Neural cell (in vitro differentiated cells): ENCODE results near the gene ALG5. TPM values are rescaled to one million over a fixed set of nuclear protein-coding genes. Genes with fewer than 3 reads are reported as not detected.

ENCODE experiments used
- H2AFZ ChIP-seq: fragments of 200-600, 300-800 bp; sonication (generic), shearing (Covaris generic); 2 replicates; pipeline ENCODE4 v1.6.0; 2014; ENCODE audit warnings: low read depth, mild to moderate bottlenecking, antibody characterized with exemption, low read length, moderate library complexity
- H3F3A ChIP-seq: fragments of 200-600 bp; shearing (Covaris generic); 2 replicates; pipeline ENCODE4 v1.6.1; 2016; ENCODE audit warnings: mild to moderate bottlenecking, moderate library complexity, mixed read lengths, antibody characterized with exemption, low read length; ENCODE audit not compliant: insufficient read depth, poor library complexity, severe bottlenecking
- H3K27ac ChIP-seq: fragments of 200-600, 300-800 bp; sonication (generic), shearing (Covaris generic); 2 replicates; pipeline ENCODE4 v1.5.1; 2014; ENCODE audit warnings: mild to moderate bottlenecking, low read length, moderate library complexity
- H3K27me3 ChIP-seq: fragments of 300-800, 200-600 bp; sonication (generic), shearing (Covaris generic); 2 replicates; pipeline ENCODE4 v1.6.0; 2014; ENCODE audit warnings: mild to moderate bottlenecking, low read depth, low read length, moderate library complexity; ENCODE audit not compliant: insufficient read depth
- H3K36me3 ChIP-seq: fragments of 300-800, 200-600 bp; sonication (generic), shearing (Covaris generic); 2 replicates; pipeline ENCODE4 v1.5.1; 2014; ENCODE audit warnings: mild to moderate bottlenecking, antibody characterized with exemption, low read length, moderate library complexity; ENCODE audit not compliant: insufficient read depth
- H3K4me2 ChIP-seq: fragments of 300-800, 200-600 bp; sonication (generic), shearing (Covaris generic); 2 replicates; pipeline ENCODE4 v1.6.0; 2014; ENCODE audit warnings: mild to moderate bottlenecking, low read length
- H3K4me3 ChIP-seq: fragments of 300-800, 200-600 bp; sonication (generic), shearing (Covaris generic); 2 replicates; pipeline ENCODE4 v1.5.1; 2014; ENCODE audit warnings: mild to moderate bottlenecking, low read length, moderate library complexity
- H3K79me2 ChIP-seq: fragments of 200-600 bp; shearing (Covaris generic); replicated peaks from 2 replicates; pipeline ENCODE4 v1.6.0; 2014; ENCODE audit warnings: mild to moderate bottlenecking, low read length, moderate library complexity; ENCODE audit not compliant: insufficient read depth
- H3K9ac ChIP-seq: fragments of 300-800, 200-600 bp; sonication (generic), shearing (Covaris generic); 2 replicates; pipeline ENCODE4 v1.6.1; 2016; ENCODE audit warnings: mild to moderate bottlenecking, low read length, mixed read lengths
- H3K9me2 ChIP-seq: fragments of 200-600 bp; shearing (Covaris generic); 2 replicates; pipeline ENCODE4 v1.6.1; 2016; ENCODE audit warnings: mild to moderate bottlenecking, low read length, mixed read lengths; ENCODE audit not compliant: insufficient read depth
- H3K9me3 ChIP-seq: fragments of 200-600, 300-800 bp; sonication (generic), shearing (Covaris generic); 2 replicates; pipeline ENCODE4 v1.6.1; 2016; ENCODE audit warnings: mild to moderate bottlenecking, mixed run types, low read length, moderate library complexity, mixed read lengths
- H4K20me1 ChIP-seq: fragments of 200-600 bp; shearing (Covaris generic); 2 replicates; pipeline ENCODE4 v1.6.1; 2016; ENCODE audit warnings: mild to moderate bottlenecking, mixed run types; ENCODE audit not compliant: insufficient read depth
- CTCF ChIP-seq: fragments of 450-650 bp; IDR thresholded peaks from 2 replicates; pipeline ENCODE4 v1.5.1; 2014; ENCODE audit warnings: antibody characterized with exemption, mild to moderate bottlenecking, moderate library complexity; ENCODE audit not compliant: poor library complexity, severe bottlenecking
- EP300 ChIP-seq: fragments of 450-650 bp; conservative IDR thresholded peaks from 2 replicates; pipeline ENCODE4 v1.6.1; 2014; ENCODE audit warnings: antibody characterized with exemption, mild to moderate bottlenecking, moderate library complexity; ENCODE audit not compliant: poor library complexity, severe bottlenecking
- EZH2 ChIP-seq: fragments of 200-600, 300-800 bp; shearing (Covaris generic), sonication (generic); IDR thresholded peaks from 2 replicates; pipeline ENCODE4 v1.6.1; 2014; ENCODE audit warnings: antibody characterized with exemption, low read length, borderline replicate concordance, mild to moderate bottlenecking; ENCODE audit not compliant: insufficient read depth, poor library complexity, severe bottlenecking
- MXI1 ChIP-seq: fragments of 450-650 bp; conservative IDR thresholded peaks from 2 replicates; pipeline ENCODE4 v1.6.1; 2014; ENCODE audit warnings: antibody characterized with exemption, mild to moderate bottlenecking; ENCODE audit not compliant: poor library complexity, severe bottlenecking
- POLR2AphosphoS5 ChIP-seq: IDR thresholded peaks from 2 replicates; pipeline ENCODE4 v1.6.1; 2012
- RAD21 ChIP-seq: fragments of 450-650 bp; conservative IDR thresholded peaks from 2 replicates; pipeline ENCODE4 v1.6.1; 2014; ENCODE audit warnings: antibody characterized with exemption, mild to moderate bottlenecking, moderate library complexity
- REST ChIP-seq: IDR thresholded peaks from 2 replicates; pipeline ENCODE4 v1.6.1; 2012; ENCODE audit warnings: borderline replicate concordance
- SMC3 ChIP-seq: fragments of 450-650 bp; conservative IDR thresholded peaks from 2 replicates; pipeline ENCODE4 v1.6.1; 2014; ENCODE audit warnings: antibody characterized with exemption, mild to moderate bottlenecking, moderate library complexity; ENCODE audit not compliant: poor library complexity
- TAF1 ChIP-seq: IDR thresholded peaks from 2 replicates; pipeline ENCODE4 v1.6.1; 2012; ENCODE audit warnings: low read depth
- polyA minus RNA-seq: library from RNA; depleted of rRNA, polyadenylated mRNA; stranded (reverse); fragments of >200 nt; gene quantifications from 2 replicates; pipeline ENCODE4 v1.2.3, GENCODE V29; 2014
- polyA plus RNA-seq: library from polyadenylated mRNA; depleted of rRNA; stranded (reverse); fragments of >200 nt; gene quantifications from 2 replicates; pipeline ENCODE4 v1.2.3, GENCODE V29; 2014

The ALG5 gene
- polyA plus RNA-seq (50.4 and 63.0 TPM in 2 replicates), polyA minus RNA-seq (21.3 and 25.3 TPM in 2 replicates)

GRCh38 chr13:36999054-36999714 lies at the start of gene ALG5:
ALG5 (minus strand) TSS chr13:36999340; CDS start chr13:36999300, 40 bp downstream.
- Histone ChIP-seq H3K27me3 (no peaks in the 10 kb centered on the region), H3K4me2 (peak within 1 kb of the TSS; percentile 74), H3K36me3 (no peaks in the 10 kb centered on the region), H3K9me2 (no peaks in the 10 kb centered on the region), H2AFZ (peak within 1 kb of the TSS; percentile 73), H3K79me2 (peaks cover 29% of the 10 kb centered on the region), H3K27ac (peak within 1 kb of the TSS; percentile 93), H4K20me1 (no peaks in the 10 kb centered on the region), H3K9ac (peak within 1 kb of the TSS; percentile 87), H3K9me3 (no peaks in the 10 kb centered on the region), H3K4me3 (peak within 1 kb of the TSS; percentile 85), H3F3A (peaks cover 4% of the 10 kb centered on the region)
- peak; percentile 82 for TF ChIP-seq MXI1
- peak; percentile 51 for TF ChIP-seq REST
- peak; percentile 88 for TF ChIP-seq TAF1
- peak; percentile 99 for TF ChIP-seq CTCF
- no peak for TF ChIP-seq EZH2
- peak; percentile 36 for TF ChIP-seq EP300
- peak; percentile 72 for TF ChIP-seq RAD21
- TF ChIP-seq POLR2AphosphoS5 = peak; percentile 90
- TF ChIP-seq SMC3 = peak; percentile 82

GRCh38 chr13:37047846-37048245 lies 48.7 kb upstream of the ALG5 start:
- Histone ChIP-seq H3K4me3 (no peak overlapping the region), H2AFZ (no peak overlapping the region), H3K27ac (no peak overlapping the region), H3K36me3 (no peaks in the 10 kb centered on the region), H3K9ac (no peak overlapping the region), H3K79me2 (peaks cover 38% of the 10 kb centered on the region), H3F3A (no peaks in the 10 kb centered on the region), H3K4me2 (no peak overlapping the region), H3K9me2 (no peaks in the 10 kb centered on the region), H4K20me1 (no peaks in the 10 kb centered on the region), H3K27me3 (no peaks in the 10 kb centered on the region), H3K9me3 (no peaks in the 10 kb centered on the region)
- no peak for TF ChIP-seq MXI1
- no peak for TF ChIP-seq TAF1
- no peak for TF ChIP-seq EZH2
- TF ChIP-seq CTCF = no peak
- no peak for TF ChIP-seq EP300
- TF ChIP-seq POLR2AphosphoS5 = no peak
- TF ChIP-seq SMC3 = no peak
- TF ChIP-seq REST = no peak
- TF ChIP-seq RAD21 = no peak
